Hindlimb muscle (tissue), 1 donor: ENCODE results near the gene FOXA2. TPM values are rescaled to one million over a fixed set of nuclear protein-coding genes. Genes with fewer than 3 reads are reported as not detected.
"Not testable (repeated sequence)": the region's sequence is repeated elsewhere in the genome, so short reads cannot be mapped to it uniquely, and the experiment has no call there.

Experiments
- DNase-seq: peaks from one replicate; pipeline ENCODE4 v3.0.0-alpha.2; 2013
- polyA plus RNA-seq: library from polyadenylated mRNA; unstranded; fragments of 120-200 nt; gene quantifications from one replicate; pipeline ENCODE4 v1.2.1, GENCODE V29; 2013; ENCODE audit not compliant: insufficient read length

FOXA2 gene
- polyA plus RNA-seq: not detected

- DNase-seq: no peak
Measured at GRCh38 chr20:22584522-22584921, at the start of gene FOXA2. TSS of gene FOXA2 (minus strand) at chr20:22584572. CDS start at chr20:22584278, 294 bp downstream.

DNA sequence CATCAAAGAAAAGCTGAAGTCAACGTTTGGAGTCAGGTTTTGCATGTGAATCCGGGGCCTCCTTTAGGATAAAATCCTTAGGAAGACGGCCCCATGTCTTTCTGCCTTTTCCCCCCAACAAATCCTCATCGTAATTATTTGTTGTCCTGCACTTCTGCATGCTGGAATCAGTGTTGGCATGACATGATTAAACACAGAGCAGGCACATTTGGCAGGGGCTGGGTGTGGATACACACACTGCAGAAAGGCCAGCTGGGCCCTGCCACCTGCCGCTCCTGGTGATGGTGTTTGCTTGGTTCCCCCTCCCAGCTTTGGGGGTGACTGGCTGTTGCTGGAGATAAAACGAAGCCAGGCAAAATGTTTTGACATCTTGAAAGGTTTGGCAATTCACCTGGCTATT is 46.3 kb upstream of the FOXA2 start:
- DNase-seq: no peak

DNA sequence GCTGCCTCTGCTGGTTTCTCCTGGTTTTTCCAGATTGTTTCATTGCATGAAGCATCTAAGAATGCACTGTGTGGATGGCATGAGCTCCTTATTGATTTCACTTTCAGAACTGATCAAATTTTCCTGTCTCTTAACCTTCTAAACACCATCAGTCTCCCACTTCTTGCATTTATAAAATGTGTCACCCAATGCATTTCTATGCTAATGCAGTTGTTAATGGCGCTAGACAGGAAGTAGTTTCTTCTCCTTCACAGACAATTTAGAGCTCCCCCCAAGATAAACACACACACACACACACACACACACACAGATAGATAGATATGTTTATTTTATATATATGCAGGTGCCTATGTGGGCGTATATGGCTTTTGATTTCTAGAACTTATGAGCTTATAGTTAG is 45.6 kb upstream of the FOXA2 start:
- DNase-seq: no peak

DNA sequence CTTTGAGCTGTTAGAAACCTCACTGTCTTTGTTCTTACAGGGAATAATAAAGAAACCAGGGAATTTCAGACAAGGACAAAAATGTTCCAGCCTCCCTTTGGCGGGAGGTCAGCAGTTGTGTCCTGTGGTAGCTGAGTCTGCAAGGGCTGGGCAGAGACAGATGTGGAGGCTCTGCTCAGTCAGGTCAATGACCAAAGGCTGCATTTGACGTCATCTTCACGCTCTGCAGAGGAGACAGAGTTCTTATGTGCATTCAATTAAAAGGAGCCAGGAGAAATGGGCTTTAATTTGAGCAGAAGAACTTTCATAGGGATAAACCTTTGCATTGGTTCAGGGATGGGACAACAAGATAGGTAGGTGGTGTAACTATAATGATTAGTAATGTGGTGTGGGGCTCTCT is 45.1 kb upstream of the FOXA2 start:
- no peak for DNase-seq

DNA sequence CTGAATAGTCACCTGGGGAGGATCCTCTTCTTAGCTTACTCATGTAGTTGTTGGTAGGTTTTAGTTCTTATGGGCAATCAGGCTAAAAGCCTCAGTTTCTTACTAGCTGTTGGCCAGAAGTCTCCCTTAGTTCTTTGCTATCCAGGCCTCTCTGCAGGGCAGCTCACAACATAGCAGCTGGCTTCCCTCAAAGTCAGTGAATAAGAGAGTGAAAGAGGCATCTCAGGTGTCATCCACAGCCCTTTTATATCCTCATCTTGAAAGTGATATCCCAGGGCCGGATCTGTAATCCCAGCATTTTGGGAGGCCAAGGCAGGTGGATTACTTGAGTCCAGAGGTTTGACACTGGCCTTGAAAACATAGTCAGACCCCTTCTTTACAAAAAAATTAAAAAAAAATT is 42.1 kb upstream of the FOXA2 start:
- no peak for DNase-seq

- no peak for DNase-seq
Measured at GRCh38 chr20:22623211-22623610, 38.8 kb upstream of the FOXA2 start.

- no peak for DNase-seq
Measured at GRCh38 chr20:22620342-22620741, 36.0 kb upstream of the FOXA2 start.

DNA sequence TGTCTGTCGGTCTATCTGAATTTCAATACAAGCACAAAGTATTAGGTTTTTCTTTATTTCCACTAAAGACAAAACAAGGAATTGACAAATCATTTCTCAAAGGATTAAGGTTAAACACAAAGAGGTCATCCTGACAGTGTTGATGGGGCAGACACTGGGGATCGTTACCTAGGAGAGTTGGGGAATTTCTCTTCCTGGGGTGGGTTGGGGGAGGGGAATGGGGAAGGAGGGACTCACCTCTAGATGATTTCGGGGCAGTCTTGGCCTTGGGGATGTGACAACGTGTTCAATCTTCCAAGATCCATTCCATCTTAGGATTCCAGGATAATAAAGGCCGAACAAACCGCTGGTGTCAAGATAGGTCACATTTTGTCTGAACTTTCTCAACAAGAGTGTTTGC is 35.4 kb upstream of the FOXA2 start:
- no peak for DNase-seq

- DNase-seq: no peak
Measured at GRCh38 chr20:22619272-22619671, 34.9 kb upstream of the FOXA2 start.

DNA sequence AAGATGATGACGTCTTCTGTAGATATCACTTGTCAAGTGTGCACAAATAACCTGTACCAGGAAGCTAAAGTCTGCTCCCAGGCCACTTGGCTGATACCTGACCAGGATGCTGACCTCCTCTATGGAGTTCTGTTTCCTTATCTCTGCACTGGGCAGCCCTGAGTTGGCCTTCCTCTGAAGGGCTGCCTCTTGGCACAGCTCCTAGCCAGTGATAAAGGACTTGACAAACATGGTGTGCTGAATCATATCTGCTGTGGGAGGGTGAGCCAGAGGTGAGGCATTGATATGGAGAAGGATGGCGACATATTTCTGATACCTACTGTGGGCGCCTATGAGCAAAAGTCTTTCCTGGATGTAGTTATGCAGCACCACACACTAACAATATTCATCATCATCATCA is 32.8 kb upstream of the FOXA2 start:
- no peak for DNase-seq

GRCh38 chr20:22616551-22616950 is 32.2 kb upstream of the FOXA2 start:
- DNase-seq: no peak

- no peak for DNase-seq
Measured at GRCh38 chr20:22615425-22615824, 31.1 kb upstream of the FOXA2 start.

DNA sequence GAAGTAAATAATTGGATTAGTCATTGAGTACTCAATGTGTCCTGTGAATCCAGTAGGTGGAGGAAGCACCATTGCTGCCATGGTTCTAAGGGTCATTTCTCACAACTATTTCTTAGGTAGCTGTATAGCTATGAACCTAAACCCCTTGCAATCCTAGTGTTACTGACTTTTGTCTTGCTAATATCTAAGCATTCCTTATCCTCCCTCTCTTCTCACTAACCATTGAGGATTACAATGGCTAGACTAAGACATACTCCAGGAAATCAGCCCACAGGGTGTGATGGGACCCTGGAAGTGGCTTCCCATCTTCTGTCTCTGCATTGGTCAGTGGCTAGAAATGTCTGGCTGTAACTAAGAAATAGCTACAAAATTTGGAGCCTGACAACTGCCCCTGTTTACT is 27.3 kb upstream of the FOXA2 start:
- no peak for DNase-seq

DNA sequence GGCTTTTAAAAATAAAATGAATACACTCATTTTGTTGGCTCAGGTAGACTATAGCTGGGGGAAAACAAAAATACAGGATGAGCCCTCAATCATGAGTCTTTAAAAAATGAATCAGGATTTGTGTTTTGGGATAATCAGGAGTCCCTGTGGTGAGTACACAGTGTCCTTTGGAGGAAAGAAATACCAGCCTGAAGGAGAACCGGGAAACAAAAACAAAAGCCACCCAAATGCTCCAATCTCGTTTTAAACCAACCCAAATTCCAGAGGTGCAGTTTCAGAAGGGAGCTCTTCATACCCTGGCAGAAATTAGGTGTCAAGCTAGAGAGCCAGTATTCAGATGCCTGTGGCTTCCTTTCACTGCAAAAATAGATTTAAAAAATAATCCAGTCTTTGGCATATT is 23.3 kb upstream of the FOXA2 start:
- no peak for DNase-seq

DNA sequence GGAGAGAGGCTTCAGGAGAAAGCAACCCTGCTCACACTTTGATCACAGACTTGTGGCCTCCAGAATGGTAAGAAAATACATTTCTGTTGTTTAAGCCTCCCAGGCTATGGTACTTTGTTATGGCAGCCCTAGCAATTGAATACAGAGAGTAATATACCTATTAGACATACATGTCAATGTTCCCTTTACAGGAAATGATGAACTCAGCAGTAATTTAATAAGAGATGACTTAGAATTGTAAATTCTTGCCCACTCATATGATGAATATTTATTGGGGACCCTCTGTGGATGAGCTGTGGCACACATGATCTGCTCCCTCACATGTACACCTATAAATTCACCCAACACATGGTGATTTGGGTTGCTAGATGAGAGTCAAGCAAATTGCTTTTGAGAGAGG is 20.4 kb upstream of the FOXA2 start:
- no peak for DNase-seq

DNA sequence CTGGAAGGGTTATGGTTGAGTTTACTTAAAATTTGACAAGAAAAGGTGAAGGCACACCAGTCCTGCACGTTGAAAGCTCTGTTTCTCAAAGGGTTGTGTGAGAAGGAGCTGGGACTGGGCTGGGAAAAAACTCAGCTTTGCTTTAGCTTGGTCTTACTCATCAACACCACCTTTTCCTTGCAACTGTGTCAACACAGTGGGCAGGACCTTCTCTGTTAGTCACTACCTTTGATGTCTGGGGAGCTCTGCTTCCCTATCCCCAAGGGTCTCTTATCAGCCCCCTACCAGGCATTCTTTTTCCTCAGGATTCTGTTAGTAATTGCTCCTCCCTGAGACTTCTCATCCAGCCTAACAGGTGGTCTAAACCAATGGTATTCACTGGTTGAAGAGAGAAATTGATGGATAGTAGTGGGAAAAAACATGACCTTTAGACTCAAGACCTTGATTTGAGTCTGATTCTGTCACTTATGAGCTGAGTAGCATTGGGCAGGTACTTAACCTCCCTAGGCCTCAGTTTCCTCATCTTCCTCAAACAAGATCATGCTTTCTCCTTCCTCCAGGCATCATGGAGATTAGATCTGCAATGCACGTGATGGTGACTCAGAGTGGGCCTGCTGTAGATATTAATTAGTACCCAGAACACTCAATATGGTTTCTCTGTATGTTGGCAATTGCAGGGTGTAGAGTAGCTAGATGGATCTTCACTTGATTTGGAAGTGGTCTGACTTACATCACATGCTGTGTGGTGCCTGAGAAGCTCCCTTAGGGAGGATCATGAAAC is 17.2 kb upstream of the FOXA2 start:
- no peak for DNase-seq

- DNase-seq: not testable (repeated sequence)
Measured at GRCh38 chr20:22599258-22599657, 14.9 kb upstream of the FOXA2 start.

GRCh38 chr20:22597303-22597702 is 12.9 kb upstream of the FOXA2 start:
- no peak for DNase-seq

- no peak for DNase-seq
Measured at GRCh38 chr20:22590662-22591061, 6.3 kb upstream of the FOXA2 start.

DNA sequence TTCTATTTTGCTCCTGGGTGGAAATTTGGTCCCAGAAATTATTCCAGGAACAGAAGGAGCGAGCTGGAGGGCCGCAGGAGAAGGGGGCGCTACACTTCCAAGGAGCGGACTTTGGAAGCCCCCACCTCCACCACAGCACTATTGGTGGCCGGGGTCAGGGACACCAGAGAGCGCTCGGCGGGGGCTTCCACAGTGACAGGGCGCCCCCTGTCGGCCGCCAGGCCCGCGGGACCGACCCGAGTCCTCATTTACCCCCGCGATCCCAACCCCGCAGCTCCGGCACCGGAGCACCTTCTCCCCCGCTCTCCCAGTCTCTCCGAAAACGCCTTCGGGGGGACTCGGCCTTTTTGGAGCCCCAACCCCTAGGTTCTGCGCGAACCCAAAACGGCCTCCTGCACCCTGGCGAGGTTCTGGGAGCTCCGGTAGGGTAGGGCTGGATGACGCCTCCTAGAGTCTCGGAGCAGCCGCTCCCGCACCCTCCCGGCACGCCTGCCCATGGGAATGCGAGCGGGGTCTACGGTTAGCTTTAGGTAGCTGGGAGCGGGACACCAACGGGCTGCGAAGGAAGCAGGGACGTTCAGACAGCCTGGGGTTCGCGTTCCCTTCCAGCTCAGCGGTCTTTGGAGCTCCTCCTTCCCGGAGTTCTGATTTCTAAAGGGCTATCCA is 2.4 kb upstream of the FOXA2 start:
- no peak for DNase-seq

GRCh38 chr20:22585786-22586493 is 1.6 kb upstream of the FOXA2 start:
- DNase-seq: no peak

DNA sequence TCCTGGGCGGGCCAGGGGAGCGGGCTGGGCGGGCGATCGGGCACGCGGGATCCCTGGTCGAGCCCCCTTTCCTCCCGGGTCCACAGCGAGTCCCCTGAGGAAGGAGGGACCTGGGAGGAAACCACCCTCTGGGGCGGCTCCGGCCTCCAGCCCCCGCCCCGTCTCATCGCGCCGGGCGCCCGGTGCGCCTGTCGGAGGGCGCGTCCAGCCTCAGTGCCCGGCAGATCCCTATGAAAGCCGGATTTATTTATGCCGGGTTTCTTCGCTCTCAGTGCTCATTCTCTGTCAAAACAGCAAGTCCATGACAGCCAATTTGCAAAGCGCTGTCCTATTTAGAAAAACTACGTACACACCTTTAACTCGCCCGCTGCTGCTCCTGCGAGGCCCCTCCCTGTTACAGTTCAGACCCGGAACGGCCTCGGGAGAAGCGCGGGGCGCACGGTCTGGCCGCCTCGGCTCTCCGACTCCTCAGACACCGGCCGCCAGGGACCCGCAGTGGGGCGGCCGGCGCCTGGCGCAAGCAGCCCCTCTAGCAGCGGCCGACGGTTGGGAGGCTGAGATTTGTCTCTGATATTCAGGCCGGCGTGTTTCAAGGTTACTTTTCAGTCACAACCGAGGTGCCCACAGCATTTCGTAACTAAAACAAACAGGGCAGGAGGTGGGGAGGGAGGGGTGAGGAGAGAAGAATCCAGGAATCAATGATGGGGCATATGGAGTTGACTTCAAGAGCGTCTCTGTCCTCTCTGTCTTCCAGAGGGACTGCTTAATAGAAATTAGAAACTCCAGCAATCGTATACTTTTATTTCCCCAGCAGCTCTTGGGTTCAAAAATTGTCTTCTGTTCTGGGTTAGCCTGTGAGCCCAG is 782 bp upstream of the FOXA2 start:
- DNase-seq: no peak
